ENCODE results near the gene DYNLT3.

The DYNLT3 gene, protein sequence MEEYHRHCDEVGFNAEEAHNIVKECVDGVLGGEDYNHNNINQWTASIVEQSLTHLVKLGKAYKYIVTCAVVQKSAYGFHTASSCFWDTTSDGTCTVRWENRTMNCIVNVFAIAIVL

DNA sequence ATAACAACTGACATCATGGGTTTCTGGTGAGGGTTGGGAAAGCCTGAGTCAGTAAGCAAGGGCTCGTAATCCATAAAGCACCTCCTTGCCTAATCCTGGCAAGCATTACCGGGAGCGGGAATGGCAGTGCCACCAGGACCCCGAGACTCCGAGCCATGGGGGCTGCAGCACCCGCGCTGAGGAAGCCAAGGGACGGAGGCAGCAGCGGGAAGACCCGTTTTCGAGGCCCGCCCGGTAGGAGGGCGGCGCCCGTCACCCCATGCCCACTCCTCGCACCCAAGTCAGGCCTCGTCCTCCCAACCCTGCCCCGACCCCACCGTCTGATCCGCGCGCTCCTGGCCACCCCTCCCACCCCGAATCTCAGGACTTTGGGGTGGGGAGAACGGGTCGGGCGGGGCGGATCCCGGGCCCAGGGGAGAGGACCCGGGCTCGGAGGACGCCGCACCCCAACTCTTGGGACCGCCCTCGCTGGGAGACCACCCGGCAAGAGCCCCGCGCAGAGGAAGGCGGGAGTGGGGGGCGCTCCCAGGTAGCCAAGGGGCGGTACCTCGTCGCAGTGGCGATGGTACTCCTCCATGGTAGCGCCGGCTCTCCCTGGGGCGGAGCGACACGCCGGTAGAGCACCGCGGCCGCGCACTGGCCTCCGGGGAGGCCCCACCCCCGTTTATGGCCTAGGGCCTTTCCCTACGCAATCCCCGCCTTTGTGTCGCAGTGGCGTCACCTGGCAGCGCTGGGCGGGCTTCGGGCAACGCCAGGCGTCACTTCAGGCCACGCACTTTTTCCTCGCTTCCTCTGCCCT is at the start of gene DYNLT3:
Gene DYNLT3, minus strand, starts transcription at position 638 of the 799 bp plus-strand sequence. Its CDS starts 61 bp downstream, at position 577.
- peak; percentile 73 for DNase-seq (ENCODE audit: low spot score)

DNA sequence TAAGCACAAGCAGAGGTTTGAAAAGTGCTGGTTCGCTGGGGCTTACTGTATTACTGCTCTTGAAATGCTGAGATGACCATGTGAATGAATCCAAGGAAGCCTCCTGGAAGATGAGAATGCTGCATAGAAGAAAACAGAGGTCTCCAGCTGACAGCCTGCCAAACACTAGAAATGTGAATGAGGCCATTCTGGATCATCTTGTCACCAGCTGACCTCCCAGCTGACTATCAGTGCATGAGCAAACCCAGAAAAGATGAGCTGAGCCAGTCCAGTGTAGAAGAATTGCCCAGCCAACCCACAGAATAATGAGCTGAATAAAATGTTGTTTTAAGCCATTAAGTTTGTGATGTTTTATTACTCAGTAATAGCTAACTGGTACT is 49.1 kb upstream of the DYNLT3 start:
- DNase-seq (ENCODE audit: low spot score), result no peak

DNA sequence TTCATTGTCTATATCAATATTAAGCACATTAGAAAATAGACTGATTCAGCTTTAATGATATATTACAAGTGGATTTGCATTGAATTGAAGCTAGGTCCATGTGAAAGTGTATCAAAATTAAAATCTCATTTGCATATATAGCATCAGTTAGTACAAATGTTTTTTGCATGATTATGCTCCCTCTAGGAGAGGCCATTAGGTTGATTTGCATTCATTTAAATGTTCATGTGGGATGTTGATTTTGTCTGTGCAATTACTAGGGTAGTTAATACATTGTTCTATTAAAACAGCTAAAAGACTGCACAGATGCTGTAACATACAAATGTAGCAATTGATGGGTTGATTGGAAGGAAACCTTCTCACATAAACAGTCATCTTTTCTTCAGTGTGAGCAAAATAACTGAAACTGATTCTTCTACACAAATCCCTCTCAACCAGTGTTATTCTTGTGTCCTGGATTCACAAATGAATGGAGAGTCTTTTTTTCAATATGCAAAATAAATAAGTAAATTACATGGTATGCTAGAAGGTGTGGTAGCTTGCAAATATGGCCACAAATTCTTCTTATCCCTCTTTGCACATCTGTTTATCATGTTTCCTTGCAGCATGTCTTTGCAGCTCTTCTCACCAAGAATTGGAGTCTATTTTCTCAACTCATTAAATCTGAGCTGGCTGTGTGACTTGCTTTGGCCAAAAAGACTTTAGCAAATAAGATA is 48.6 kb upstream of the DYNLT3 start:
- no peak for DNase-seq (ENCODE audit: low spot score)

DNA sequence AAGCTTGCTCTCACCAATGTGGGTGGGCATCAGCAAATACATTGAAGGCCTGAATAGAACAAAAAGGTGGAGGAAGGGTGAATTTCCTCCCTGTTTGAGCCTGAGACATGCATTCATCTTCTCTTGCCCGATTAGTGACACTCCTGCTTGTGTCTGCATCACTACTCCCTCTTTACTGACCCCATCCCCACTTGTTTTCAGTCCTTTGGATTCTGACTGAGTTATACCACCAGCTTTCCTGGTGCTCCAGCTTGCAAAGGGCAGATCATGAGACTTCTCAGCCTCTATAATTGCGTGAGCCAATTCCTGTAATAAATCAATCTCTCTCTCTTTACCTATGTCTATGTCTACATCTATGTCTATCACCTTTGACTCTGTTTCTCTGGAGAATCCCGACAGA is 47.4 kb upstream of the DYNLT3 start:
- no peak for DNase-seq (ENCODE audit: low spot score)

DNA sequence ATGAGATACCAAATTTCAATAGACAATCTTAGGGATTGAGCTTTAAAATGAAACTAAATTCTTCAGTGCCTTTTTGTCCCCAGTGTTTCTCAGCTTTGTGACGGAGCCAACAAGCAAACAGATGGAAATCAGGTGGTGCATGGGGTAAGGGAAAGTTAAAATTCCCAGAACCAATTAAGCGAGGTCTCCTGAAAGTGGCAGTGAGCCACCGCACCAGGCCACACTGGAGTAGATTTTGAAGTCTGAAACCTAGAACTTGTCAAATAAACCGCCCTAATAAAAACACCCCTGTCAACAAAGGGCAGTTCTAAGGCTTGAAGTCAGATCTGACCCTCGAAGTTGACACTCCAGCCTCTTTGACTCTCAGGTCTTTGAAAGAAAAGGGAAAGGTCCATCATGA is 40.6 kb upstream of the DYNLT3 start:
- DNase-seq (ENCODE audit: low spot score), result no peak

DNA sequence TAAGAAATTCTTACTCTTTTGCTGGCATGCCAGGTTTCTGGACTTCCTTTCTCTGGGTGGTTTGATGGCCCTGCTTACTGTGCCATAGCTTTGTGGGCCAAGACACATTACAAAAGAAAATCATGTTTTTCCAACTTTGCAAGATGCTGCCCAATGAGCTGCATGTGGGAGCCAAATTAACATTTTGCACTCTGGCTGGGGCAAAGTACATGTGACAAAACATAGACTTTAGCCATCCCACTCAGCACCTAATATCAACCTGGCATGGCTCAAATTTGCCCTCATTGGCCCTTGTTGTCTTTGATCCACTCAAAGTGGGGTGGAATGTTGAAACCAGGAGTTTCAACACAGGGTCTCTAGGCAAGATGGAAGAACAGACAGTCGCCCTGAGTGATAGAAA is 40.0 kb upstream of the DYNLT3 start:
- no peak for DNase-seq (ENCODE audit: low spot score)

DNA sequence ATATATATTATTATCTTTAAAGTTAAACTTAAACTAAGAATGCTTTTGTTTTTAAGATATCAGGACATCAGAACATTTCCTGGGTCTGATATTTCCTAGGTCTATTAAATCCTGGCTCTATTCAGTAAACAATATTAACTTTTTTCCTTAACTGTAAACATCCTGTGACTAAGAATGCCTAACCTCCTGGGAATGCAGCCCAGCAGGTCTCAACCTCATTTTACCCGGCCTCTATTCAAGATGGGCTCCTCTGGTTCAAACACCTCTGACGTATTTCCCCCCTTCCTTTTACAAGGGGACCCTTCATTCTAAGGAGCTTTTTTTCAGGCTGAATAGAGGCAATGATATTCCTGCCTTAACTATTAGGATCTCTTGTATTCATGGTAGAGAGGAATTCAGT is 35.8 kb upstream of the DYNLT3 start:
- no peak for DNase-seq (ENCODE audit: low spot score)

DNA sequence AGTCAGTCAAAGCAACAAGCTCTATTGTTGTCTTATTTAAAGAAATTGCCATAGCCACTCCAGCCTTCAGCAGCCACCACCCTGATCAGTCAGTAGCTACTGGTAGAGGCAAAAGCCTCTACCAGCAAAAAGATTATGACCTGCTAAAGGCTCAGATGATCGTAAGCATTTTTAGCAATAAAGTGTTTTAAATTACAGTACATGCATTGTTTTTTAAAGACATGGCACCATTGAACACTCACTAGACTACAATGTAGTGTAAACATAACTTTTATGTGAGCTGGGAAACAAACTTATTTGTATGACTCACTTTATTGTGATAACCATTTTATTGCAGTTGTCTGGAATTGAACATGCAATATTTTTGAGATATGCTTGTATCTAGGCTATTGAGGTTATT is 32.3 kb upstream of the DYNLT3 start:
- DNase-seq (ENCODE audit: low spot score), result no peak

DNA sequence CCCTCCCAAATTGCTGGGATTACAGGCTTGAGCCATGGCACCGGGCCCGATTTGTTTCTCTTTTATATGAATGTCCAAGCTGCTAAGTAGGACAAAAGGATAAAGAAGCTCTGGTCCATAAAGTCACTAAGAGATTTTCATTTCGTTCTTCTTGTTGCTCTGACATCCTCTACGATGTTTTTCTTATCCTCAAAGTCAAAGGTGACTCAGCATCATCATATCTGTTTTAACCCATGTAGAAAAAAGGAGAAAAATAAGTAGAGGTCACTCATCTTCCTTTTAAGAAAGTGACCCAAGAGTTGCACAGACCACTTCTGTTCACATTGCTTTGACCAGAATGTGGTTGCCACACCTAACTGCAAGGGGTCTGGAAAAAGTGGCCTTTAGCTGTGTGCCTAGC is 29.3 kb upstream of the DYNLT3 start:
- DNase-seq (ENCODE audit: low spot score), result no peak

DNA sequence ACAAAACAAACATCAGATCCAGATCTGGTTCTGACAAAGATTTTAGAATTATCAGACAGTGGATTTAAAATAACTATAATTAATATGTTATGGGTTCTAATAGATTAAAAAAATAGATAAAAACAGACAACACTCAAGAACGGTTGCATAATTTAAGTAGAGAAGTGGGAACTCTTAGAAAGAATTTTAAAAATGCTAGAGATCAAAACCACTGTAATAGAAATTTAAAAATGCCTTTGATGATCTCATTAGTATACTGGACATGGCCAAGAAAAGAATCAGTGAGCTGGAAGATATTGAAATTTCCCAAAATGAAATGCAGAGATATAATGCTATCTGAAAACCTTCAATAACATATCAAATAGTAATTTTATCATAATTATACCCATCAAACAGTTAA is 28.3 kb upstream of the DYNLT3 start:
- DNase-seq (ENCODE audit: low spot score), result no peak

DNA sequence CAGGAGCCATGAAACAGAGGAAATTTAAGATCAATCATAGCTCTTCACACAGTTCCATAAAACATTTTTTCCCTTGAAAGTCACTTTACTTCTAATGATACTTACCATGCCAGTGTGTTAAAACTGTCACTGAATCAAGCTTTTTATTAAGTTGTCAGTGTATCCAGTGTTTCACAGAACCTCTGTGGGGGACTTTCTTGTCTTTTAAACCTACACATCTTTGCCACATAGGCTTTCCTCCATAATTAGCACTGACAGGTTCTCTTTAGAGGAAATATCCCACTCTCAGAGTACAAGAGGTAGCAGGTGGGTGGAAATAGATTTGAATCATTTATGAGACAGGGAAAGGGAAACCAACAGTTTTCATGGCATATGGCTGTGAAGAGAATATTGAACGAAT is 25.8 kb upstream of the DYNLT3 start:
- no peak for DNase-seq (ENCODE audit: low spot score)

DNA sequence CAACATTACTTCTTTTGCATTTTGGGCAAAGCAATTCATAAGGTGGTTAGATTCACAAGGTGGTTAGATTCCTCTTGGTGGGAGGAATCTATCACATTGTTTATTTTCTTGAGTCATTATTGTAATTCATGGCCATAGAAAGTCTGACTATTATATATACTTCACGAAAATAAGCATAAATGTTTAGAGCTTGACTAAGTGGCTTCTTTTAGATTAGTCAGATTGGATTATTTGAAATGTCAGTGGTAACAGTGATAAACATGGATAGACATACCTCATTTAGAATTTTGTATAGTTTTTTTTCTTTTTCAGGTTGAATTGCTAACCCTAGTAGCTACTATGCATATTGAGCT is 24.9 kb upstream of the DYNLT3 start:
- no peak for DNase-seq (ENCODE audit: low spot score)

DNA sequence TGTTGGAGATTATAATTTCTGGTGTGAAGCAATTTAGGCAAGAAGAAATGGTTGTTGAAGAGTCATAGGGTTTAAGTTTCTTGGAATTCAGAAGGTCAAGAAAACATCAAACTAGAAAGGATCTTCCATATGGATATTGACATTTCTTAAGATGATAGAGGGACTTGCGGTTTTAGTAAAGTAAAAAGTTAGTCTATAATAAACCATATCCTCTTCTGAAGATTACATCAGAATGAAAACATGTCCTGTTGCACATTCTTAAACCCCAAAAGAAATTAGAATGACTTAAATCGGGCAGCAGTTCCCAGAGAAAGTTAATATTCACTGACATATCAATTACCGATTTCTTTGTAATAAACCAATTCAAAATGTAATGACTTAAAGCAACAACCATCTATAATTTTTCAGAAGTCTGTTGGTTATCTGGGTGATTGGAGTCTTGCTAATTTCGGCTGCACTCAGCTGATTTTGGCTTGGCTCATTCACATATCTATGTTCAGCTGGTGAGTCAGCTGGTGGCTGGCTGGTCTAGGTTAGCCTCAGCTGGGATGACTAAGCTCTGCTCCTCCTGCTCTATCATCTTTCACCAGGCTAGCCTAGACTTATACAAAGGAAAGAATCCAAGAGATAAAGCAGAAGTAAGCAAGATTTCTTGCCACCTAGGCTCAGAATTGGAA is 24.4 kb upstream of the DYNLT3 start:
- DNase-seq (ENCODE audit: low spot score), result no peak

DNA sequence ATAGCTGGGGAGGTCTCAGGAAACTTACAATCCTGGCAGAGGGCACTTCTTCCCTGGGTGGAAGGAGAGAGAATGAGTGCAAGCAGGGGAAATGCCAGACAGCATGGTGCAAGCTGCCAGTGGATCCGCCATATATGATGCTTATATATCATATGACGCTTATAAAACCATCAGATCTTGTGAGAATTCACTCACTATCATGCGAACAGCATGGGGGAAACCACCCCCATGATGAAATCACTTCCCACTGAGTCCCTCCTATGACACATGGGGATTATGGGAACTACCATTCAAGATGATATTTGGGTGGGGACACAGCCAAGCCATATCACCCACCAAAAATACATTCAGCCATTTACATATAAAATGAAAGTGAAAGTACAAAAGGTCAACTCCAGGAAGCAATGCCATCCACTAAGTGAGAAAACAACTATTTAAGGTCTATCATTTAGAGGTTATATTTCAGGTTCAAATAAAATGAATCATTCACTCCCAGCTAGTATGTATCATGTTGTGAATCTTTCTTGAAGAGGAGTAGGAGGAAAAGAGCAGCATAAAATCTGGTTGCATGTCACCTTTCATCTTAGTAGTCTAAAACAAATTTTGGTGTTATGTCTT is 20.3 kb upstream of the DYNLT3 start:
- DNase-seq (ENCODE audit: low spot score), result no peak

DNA sequence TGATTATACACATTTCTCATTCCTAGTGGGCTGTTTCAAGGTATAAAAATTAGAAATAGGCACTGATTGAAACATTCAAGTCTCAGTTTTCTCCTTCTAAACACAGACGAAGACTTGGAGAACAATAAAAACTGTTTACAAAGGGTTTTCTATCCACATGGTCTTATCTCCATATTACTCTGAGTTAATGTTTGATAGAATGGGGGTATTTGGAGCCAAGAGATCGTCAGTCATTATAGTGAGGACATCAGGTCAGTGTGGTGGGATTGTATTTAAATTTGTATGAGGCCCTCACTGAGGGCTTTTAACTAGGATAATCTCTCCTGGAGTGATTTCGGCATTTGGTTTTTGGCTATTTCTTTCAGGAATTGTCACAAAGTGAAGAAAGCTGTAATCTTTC is 16.4 kb upstream of the DYNLT3 start:
- DNase-seq (ENCODE audit: low spot score), result no peak

DNA sequence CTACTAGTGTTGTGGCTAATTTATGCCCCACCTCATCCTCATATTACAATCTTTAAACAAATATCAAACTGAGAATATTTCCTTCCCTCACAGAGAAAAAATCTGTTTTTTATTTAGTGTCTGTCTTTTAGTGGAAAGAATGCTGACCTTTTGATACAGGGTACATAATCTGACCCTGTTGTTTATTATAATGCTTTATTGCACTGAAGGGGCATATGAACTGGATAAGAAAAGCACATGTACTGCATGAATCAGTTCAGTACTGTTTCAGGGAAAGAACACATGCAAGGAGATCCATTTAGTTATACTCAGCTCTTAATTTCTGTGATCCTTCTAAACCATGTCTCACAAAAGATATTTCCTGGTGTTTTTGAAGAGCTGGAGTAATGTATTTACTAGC is 15.5 kb upstream of the DYNLT3 start:
- no peak for DNase-seq (ENCODE audit: low spot score)

DNA sequence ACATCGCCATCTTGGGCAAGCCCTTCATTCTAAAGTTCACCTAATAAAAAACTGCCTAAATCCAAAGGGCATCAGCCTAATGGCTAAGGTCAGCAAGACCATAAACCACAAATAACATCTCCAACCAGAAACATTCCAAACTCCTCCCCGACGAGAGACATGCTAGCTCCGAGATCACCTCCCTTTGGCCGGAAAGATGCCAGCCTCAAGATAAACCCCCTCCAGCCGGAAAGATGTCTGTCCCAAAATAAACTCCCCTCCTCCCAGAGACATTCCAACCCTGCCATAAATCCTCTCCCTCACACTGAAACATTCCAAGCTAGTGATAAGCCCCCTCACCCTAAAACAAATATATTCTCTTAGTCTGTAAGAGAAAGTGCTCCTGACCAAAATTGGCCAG is 13.3 kb upstream of the DYNLT3 start:
- no peak for DNase-seq (ENCODE audit: low spot score)

DNA sequence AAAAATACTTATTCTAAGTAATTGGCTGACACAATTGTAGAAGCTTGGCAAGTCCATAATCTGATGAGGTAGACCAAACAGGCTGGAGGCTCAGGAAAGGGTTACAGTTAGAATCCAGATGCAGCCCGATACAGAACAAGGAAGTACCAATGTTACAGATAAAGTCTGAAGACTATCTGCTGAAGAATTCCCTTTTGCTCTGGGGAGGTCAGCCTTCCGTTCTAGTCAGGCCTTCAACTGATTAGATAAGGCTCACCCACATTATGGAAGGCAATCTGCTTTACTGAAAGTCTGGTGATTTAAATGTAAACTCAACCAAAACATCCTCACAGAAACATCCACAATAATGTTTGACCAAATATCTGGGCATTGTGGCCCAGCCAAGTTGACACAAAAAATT is 7.4 kb upstream of the DYNLT3 start:
- DNase-seq (ENCODE audit: low spot score), result no peak

DNA sequence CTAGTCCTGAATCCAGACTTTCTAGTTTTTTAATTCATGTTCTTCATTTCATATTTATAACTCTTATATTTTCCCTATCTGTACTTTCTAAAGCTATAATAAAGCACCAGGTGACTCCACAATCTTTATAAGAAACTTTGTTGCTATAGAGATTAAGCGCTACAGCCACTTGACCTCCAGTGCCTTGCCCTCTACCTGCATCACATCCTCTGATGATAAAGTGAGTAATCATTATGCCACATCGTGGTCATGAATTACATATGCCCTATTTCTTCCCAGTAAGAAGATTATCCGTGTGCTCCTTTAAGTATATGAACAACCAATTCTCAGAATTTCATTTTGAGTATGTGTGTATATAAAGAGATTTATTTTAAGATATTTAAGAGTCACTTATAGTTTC is 6.8 kb upstream of the DYNLT3 start:
- DNase-seq (ENCODE audit: low spot score), result no peak

DNA sequence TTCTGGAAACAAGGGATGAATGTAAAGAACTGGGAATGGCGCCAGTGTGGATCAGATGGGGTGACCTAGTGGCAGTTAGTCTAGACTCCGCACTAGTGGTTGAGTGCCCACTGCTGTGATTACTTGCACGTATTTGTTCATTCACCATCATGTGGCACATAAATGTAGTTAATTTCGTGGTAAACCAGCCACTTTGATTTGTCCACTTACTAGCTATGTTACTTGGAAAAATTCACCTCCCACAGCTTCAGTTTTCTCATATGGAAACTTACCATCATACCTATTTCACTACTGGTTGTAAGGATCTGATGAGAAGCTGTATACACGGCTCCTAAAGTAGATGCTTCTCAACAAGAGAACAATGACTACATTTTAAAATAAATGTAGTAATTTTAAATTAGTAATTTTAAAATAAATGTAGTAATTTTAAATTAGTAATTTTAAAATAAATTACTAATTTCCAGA is 394 bp upstream of the DYNLT3 start:
- no peak for DNase-seq (ENCODE audit: low spot score)

DNA sequence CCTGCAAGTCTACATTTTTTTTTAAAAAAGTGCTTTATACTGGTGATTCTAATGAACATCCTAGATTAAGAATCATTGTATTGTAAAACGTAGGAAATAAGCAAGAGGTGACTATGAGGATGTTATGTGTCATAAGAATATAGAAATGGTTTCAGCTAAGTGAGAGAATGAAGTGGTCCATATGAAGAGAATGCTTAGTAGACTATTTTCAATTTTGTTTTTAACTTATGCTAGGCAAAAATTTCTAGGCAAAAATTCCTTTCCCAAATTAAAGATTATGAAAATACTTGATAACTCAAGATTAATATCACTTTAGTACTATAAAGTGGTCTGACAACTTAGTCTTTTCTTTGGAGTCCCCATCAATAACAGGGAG is 825 bp downstream of the DYNLT3 start:
- no peak for DNase-seq (ENCODE audit: low spot score)

DNA sequence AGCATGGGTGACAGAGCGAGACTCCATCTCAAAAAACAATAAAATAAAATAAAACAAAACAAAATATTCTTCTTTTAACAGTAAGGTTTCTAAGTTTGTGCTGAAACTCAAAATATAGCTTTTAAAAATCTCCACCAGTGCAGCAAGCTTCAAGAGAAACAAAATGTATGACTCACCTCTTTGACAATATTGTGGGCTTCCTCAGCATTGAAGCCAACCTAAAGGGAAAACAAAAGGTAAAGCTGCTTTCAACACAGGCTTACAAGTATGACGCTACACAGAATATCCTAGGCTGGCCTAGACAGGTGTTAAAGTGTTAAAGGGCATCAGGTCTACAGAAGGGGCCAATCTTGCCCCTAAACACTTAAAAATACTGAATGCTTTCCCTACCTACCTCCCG is 1.2 kb downstream of the DYNLT3 start:
- DNase-seq (ENCODE audit: low spot score), result peak; percentile 47

DNA sequence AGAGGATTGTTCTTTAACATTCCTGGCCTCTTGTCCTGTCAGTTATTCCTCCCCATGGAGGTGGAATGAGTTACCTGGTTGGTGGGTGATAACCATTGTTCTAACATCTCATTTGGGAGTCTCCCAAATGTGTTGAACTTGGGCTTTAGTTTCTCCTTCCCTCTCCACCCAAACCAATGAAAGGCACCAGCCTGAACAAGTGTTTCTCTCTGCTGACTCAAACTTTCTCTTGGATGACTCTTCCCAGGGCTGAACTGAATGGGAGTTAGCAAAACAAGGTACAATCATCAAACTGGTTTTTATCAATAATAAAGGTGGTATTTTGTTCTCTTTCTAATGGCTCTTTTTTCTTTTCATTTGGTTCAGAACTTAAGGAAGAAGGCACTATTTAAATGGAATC is 2.7 kb downstream of the DYNLT3 start:
- DNase-seq (ENCODE audit: low spot score), result no peak
